KOPT-K1 (cell line): ENCODE data around the gene GJA9.

Experiments
- H3K27ac ChIP-seq: fragments of 200-600 bp; sonication (generic); 2 replicates; pipeline ENCODE4 v1.5.1; 2016; ENCODE audit warnings: antibody characterized with exemption, mild to moderate bottlenecking, low read depth, low read length; ENCODE audit not compliant: poor library complexity, severe bottlenecking
- H3K36me3 ChIP-seq: fragments of 200-600 bp; sonication (generic); 2 replicates; pipeline ENCODE4 v1.5.1; 2017; ENCODE audit warnings: antibody characterized with exemption, mild to moderate bottlenecking, low read length, moderate library complexity; ENCODE audit not compliant: insufficient read depth
- H3K9me3 ChIP-seq: fragments of 200-600 bp; sonication (generic); 2 replicates; pipeline ENCODE4 v1.5.1; 2017; ENCODE audit warnings: antibody characterized with exemption, low read length, mild to moderate bottlenecking; ENCODE audit not compliant: insufficient read depth, poor library complexity, severe bottlenecking

The GJA9 gene

GRCh38 chr1:38826886-38827285 lies 54.5 kb downstream of the GJA9 start:
- Histone ChIP-seq H3K27ac (no peak overlapping the region), H3K9me3 (no peaks in the 10 kb centered on the region), H3K36me3 (no peaks in the 10 kb centered on the region)

- no peaks in the 10 kb centered on the region for H3K9me3 ChIP-seq
- H3K36me3 ChIP-seq, result no peaks in the 10 kb centered on the region
- no peak overlapping the region for H3K27ac ChIP-seq
These were observed 55.1 kb downstream of the GJA9 start for GRCh38 chr1:38826262-38826661.
